ENCODE measurements around the gene SLC2A13.

SLC2A13 gene

GRCh38 chr12:39990122-39991101 is 115.5 kb downstream of the SLC2A13 start:
- DNase-seq (ENCODE audit: insufficient read length) = no peak
- peak; percentile 62 for FAIRE-seq
- TF ChIP-seq TAF1 (IDR thresholded peaks at IDR 0.05; ENCODE audit: borderline replicate concordance, low read depth, low read length) (no peak), POLR2AphosphoS5 (IDR thresholded peaks at IDR 0.05; ENCODE audit: low read depth, low read length) (no peak), POLR2A (IDR thresholded peaks at IDR 0.05; ENCODE audit: low read depth, low read length) (no peak)

GRCh38 chr12:39989501-39989900 is 116.4 kb downstream of the SLC2A13 start:
- TF ChIP-seq POLR2AphosphoS5 (IDR thresholded peaks at IDR 0.05; ENCODE audit: low read depth, low read length) = no peak
- no peak for TF ChIP-seq TAF1 (IDR thresholded peaks at IDR 0.05; ENCODE audit: borderline replicate concordance, low read depth, low read length)
- no peak for TF ChIP-seq POLR2A (IDR thresholded peaks at IDR 0.05; ENCODE audit: low read depth, low read length)
- FAIRE-seq = no peak

GRCh38 chr12:39988574-39988973 is 117.3 kb downstream of the SLC2A13 start:
- DNase-seq (ENCODE audit: insufficient read length) (no peak), FAIRE-seq (no peak)
- TF ChIP-seq TAF1 (IDR thresholded peaks at IDR 0.05; ENCODE audit: borderline replicate concordance, low read depth, low read length) = no peak
- TF ChIP-seq POLR2AphosphoS5 (IDR thresholded peaks at IDR 0.05; ENCODE audit: low read depth, low read length) = no peak
- TF ChIP-seq POLR2A (IDR thresholded peaks at IDR 0.05; ENCODE audit: low read depth, low read length) = no peak

More at GRCh38 chr12:39989501-39989900, 116.4 kb downstream of the SLC2A13 start:
- no peak for DNase-seq (ENCODE audit: insufficient read length)

GRCh38 chr12:39986674-39987073 is 119.2 kb downstream of the SLC2A13 start:
- FAIRE-seq = no peak
- no peak for DNase-seq (ENCODE audit: insufficient read length)
- TF ChIP-seq POLR2A (IDR thresholded peaks at IDR 0.05; ENCODE audit: low read depth, low read length) = no peak
- TF ChIP-seq POLR2AphosphoS5 (IDR thresholded peaks at IDR 0.05; ENCODE audit: low read depth, low read length) = no peak
- no peak for TF ChIP-seq TAF1 (IDR thresholded peaks at IDR 0.05; ENCODE audit: borderline replicate concordance, low read depth, low read length)

- TF ChIP-seq POLR2AphosphoS5 (IDR thresholded peaks at IDR 0.05; ENCODE audit: low read depth, low read length) (no peak), POLR2A (IDR thresholded peaks at IDR 0.05; ENCODE audit: low read depth, low read length) (no peak), TAF1 (IDR thresholded peaks at IDR 0.05; ENCODE audit: borderline replicate concordance, low read depth, low read length) (no peak)
- DNase-seq (ENCODE audit: insufficient read length) = no peak
- FAIRE-seq = no peak
Measured at GRCh38 chr12:39984670-39985069, 121.2 kb downstream of the SLC2A13 start.

GRCh38 chr12:39975374-39975918 is 130.4 kb downstream of the SLC2A13 start:
- no peak for TF ChIP-seq TAF1 (IDR thresholded peaks at IDR 0.05; ENCODE audit: borderline replicate concordance, low read depth, low read length)
- TF ChIP-seq POLR2A (IDR thresholded peaks at IDR 0.05; ENCODE audit: low read depth, low read length) = no peak
- TF ChIP-seq POLR2AphosphoS5 (IDR thresholded peaks at IDR 0.05; ENCODE audit: low read depth, low read length) = no peak
- DNase-seq (ENCODE audit: insufficient read length) = no peak
- no peak for FAIRE-seq

- TF ChIP-seq TAF1 (IDR thresholded peaks at IDR 0.05; ENCODE audit: borderline replicate concordance, low read depth, low read length) (no peak), POLR2AphosphoS5 (IDR thresholded peaks at IDR 0.05; ENCODE audit: low read depth, low read length) (no peak), POLR2A (IDR thresholded peaks at IDR 0.05; ENCODE audit: low read depth, low read length) (no peak)
- FAIRE-seq (no peak), DNase-seq (ENCODE audit: insufficient read length) (no peak)
Measured at GRCh38 chr12:39972119-39972518, 133.8 kb downstream of the SLC2A13 start.

GRCh38 chr12:39971348-39971747 is 134.5 kb downstream of the SLC2A13 start:
- FAIRE-seq = no peak
- no peak for TF ChIP-seq POLR2A (IDR thresholded peaks at IDR 0.05; ENCODE audit: low read depth, low read length)
- no peak for TF ChIP-seq POLR2AphosphoS5 (IDR thresholded peaks at IDR 0.05; ENCODE audit: low read depth, low read length)
- TF ChIP-seq TAF1 (IDR thresholded peaks at IDR 0.05; ENCODE audit: borderline replicate concordance, low read depth, low read length) = no peak
- DNase-seq (ENCODE audit: insufficient read length) = no peak

- FAIRE-seq (no peak), DNase-seq (ENCODE audit: insufficient read length) (no peak)
- TF ChIP-seq TAF1 (IDR thresholded peaks at IDR 0.05; ENCODE audit: borderline replicate concordance, low read depth, low read length) (no peak), POLR2AphosphoS5 (IDR thresholded peaks at IDR 0.05; ENCODE audit: low read depth, low read length) (no peak), POLR2A (IDR thresholded peaks at IDR 0.05; ENCODE audit: low read depth, low read length) (no peak)
Measured at GRCh38 chr12:39966721-39967120, 139.2 kb downstream of the SLC2A13 start.

GRCh38 chr12:39966256-39966655 is 139.6 kb downstream of the SLC2A13 start:
- FAIRE-seq = no peak
- DNase-seq (ENCODE audit: insufficient read length) = no peak
- no peak for TF ChIP-seq POLR2A (IDR thresholded peaks at IDR 0.05; ENCODE audit: low read depth, low read length)
- TF ChIP-seq TAF1 (IDR thresholded peaks at IDR 0.05; ENCODE audit: borderline replicate concordance, low read depth, low read length) = no peak
- no peak for TF ChIP-seq POLR2AphosphoS5 (IDR thresholded peaks at IDR 0.05; ENCODE audit: low read depth, low read length)

- TF ChIP-seq TAF1 (IDR thresholded peaks at IDR 0.05; ENCODE audit: borderline replicate concordance, low read depth, low read length) (no peak), POLR2A (IDR thresholded peaks at IDR 0.05; ENCODE audit: low read depth, low read length) (no peak), POLR2AphosphoS5 (IDR thresholded peaks at IDR 0.05; ENCODE audit: low read depth, low read length) (no peak)
- DNase-seq (ENCODE audit: insufficient read length) = no peak
- FAIRE-seq = no peak
Measured at GRCh38 chr12:39959467-39959866, 146.4 kb downstream of the SLC2A13 start.
